Muscle of back (tissue), 11 donors: Measurements from ENCODE around the gene KRT73. TPM values are rescaled to one million over a fixed set of nuclear protein-coding genes. Genes with fewer than 3 reads are reported as not detected.

Source experiments
- DNase-seq, 3 donors: peaks; one replicate each; pipeline versions ENCODE4 v3.0.0 to v3.0.0-alpha.2; 2013
- polyA plus RNA-seq, 10 donors: library from polyadenylated mRNA; unstranded; fragments of 120-200 nt; gene quantifications; one replicate each; pipeline ENCODE4 v1.2.1, GENCODE V29; 2013; ENCODE audit not compliant: insufficient read length in 10 of 10

Gene KRT73
- polyA plus RNA-seq, 10 donors, result 0.08 to 1.1 TPM; not detected in 8

- no peak for DNase-seq
Observed at GRCh38 chr12:52622349-52622748, 4.0 kb upstream of the KRT73 start.

- no peak for DNase-seq
Observed at GRCh38 chr12:52618866-52619265, 507 bp upstream of the KRT73 start.

GRCh38 chr12:52617403-52617785 is 965 bp downstream of the KRT73 start:
- DNase-seq, result no peak

GRCh38 chr12:52616680-52617402 is 1.5 kb downstream of the KRT73 start:
- DNase-seq, result no peak

- no peak for DNase-seq
Observed at GRCh38 chr12:52615912-52616311, 2.4 kb downstream of the KRT73 start.

GRCh38 chr12:52615208-52615868 is 3.0 kb downstream of the KRT73 start:
- no peak for DNase-seq

GRCh38 chr12:52614381-52615207 is 3.8 kb downstream of the KRT73 start:
- DNase-seq, result no peak

- DNase-seq, result no peak
Observed at GRCh38 chr12:52613384-52614030, 4.9 kb downstream of the KRT73 start.

GRCh38 chr12:52612431-52613383 is 5.7 kb downstream of the KRT73 start:
- no peak for DNase-seq

- DNase-seq, result no peak
Observed at GRCh38 chr12:52611080-52611468, 7.3 kb downstream of the KRT73 start.

- no peak for DNase-seq
Observed at GRCh38 chr12:52608826-52609630, 9.3 kb downstream of the KRT73 start.

- no peak for DNase-seq
Observed at GRCh38 chr12:52608161-52608560, 10.2 kb downstream of the KRT73 start.

- no peak for DNase-seq
Observed at GRCh38 chr12:52607314-52607713, 11.0 kb downstream of the KRT73 start.

GRCh38 chr12:52606581-52607218 is 11.7 kb downstream of the KRT73 start:
- DNase-seq, result no peak

GRCh38 chr12:52606096-52606495 is 12.3 kb downstream of the KRT73 start:
- no peak for DNase-seq

GRCh38 chr12:52605542-52605941 is 12.8 kb downstream of the KRT73 start:
- no peak for DNase-seq

GRCh38 chr12:52604859-52605258 is 13.5 kb downstream of the KRT73 start:
- DNase-seq, result no peak

GRCh38 chr12:52603314-52603713 is 15.0 kb downstream of the KRT73 start:
- DNase-seq, result no peak

GRCh38 chr12:52602552-52602951 is 15.8 kb downstream of the KRT73 start:
- no peak for DNase-seq

- no peak for DNase-seq
Observed at GRCh38 chr12:52601671-52602070, 16.7 kb downstream of the KRT73 start.
